HG03460 (cell line): ENCODE data around the gene SUPT20HL2.
"Not testable (repeated sequence)": the region's sequence is repeated elsewhere in the genome, so short reads cannot be mapped to it uniquely, and the experiment has no call there.

ENCODE experiments used
- ATAC-seq: cut with Tn5 transposase; IDR thresholded peaks from one replicate; pipeline ENCODE4 v1.9.1; 2021; ENCODE audit not compliant: unreplicated experiment

The SUPT20HL2 gene

GRCh38 chrX:24314019-24314635, at the start of gene SUPT20HL2:
Gene SUPT20HL2 (minus strand): TSS chrX:24314069. CDS start chrX:24313315, 754 bp downstream.
- ATAC-seq: no peak

GRCh38 chrX:24362089-24362745, 48.3 kb upstream of the SUPT20HL2 start:
- not testable (repeated sequence) for ATAC-seq

GRCh38 chrX:24360272-24360671, 46.4 kb upstream of the SUPT20HL2 start, which contains the start of gene SUPT20HL1:
Gene SUPT20HL1 (plus strand): TSS chrX:24360639. CDS start chrX:24362761, 2,122 bp downstream.
- no peak for ATAC-seq

- ATAC-seq: no peak
Measured at GRCh38 chrX:24357106-24357505, 43.2 kb upstream of the SUPT20HL2 start.

DNA sequence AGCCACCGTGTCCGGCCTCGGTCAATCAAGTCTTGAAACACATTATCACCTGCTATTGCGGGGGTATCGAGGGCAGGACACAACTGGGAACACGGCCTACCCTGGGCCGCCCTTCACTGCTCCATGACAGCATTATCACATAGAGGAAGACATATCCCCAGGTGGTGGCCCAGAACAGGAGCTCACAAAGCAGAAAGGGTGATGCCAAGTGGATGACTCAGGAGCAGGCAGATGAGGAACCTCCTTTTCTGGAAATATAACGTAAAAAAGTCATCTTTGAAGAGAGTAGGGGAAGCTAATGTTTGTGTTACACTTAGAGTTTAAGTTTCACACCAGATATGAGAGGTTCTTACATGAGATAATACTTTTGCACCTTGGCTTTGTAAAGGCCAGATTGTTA, 41.2 kb upstream of the SUPT20HL2 start:
- ATAC-seq: no peak

- no peak for ATAC-seq
Measured at GRCh38 chrX:24350217-24350616, 36.3 kb upstream of the SUPT20HL2 start.

DNA sequence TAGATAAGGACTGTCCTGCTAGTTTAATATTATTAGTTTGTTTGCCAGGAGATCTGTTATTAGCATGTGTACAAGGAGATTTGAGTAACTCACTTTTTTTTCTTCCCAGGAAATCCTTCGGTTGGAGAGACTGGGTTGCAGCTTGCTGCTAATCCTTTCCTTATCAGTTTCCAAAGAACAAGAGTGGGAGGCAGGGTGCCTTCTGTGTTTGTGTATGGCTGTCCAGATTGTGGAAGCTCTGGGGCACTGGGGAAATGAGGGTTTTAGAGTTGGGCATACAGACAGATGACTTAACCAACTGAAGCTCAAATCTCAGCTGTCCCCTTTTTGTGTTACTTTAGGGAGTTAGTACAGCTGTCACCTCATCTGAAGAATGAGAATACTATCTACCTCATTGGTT, 34.0 kb upstream of the SUPT20HL2 start:
- no peak for ATAC-seq

- ATAC-seq: no peak
Measured at GRCh38 chrX:24343719-24344118, 29.9 kb upstream of the SUPT20HL2 start.

GRCh38 chrX:24341795-24342194, 27.9 kb upstream of the SUPT20HL2 start:
- no peak for ATAC-seq

GRCh38 chrX:24340501-24340900, 26.6 kb upstream of the SUPT20HL2 start:
- no peak for ATAC-seq

GRCh38 chrX:24339911-24340310, 26.0 kb upstream of the SUPT20HL2 start:
- ATAC-seq: no peak

DNA sequence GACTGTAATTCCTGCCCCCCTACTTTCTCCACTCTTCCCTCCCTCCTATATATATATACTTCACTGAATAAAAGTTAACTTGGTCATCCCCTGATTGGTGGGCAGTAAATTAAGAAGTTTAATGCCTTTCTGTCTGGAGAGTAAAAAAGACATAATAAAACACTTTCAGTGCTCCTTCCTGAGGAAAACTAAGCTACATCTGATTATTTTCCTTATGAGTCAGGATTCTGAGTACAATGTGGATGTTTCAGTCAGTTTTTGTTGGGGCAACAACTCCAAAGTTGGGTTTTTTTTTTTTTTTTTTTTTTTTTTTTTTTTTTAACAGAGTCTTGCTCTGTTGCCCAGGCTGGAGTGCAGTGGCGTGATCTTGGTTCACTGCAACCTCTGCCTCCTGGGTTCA, 22.0 kb upstream of the SUPT20HL2 start:
- no peak for ATAC-seq

DNA sequence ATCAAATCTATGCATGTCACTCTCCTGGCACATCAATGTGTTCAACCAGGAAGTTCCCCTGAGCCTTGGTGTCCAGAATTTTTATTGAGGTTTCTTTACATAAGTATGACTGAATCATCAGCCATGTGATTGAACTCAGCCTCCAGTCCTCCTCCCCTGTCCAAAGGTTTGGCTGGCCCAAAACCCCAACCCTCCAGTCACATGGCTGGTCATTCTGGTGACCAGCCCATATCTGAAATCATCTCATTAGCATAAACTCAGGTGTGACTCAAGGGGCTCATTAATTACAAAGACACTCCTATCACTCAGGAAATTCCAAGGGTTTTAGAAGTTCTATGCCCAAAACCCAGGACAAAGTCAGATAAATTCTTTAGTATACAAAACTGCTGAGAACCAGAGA, 20.6 kb upstream of the SUPT20HL2 start:
- ATAC-seq: no peak

DNA sequence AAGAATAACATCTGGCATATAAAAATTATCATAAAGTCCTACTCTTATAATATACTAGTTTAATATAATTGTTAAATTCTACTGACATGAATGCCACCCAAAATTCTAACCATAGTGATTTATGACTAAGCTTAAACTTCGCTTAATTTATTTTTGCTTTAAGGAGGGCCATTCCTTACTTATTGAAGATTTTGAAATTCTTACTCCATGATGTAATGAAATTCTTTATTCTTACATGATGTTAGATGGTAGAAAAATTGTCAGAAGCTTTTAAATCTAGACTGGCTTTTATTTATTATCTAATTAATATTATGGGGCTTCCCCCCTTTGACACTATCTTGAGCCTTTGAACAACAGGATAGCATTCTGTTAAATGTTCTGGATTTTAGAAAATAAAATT, 19.5 kb upstream of the SUPT20HL2 start:
- ATAC-seq: no peak

- no peak for ATAC-seq
Measured at GRCh38 chrX:24332878-24333277, 19.0 kb upstream of the SUPT20HL2 start.

- no peak for ATAC-seq
Measured at GRCh38 chrX:24325231-24325630, 11.4 kb upstream of the SUPT20HL2 start.

DNA sequence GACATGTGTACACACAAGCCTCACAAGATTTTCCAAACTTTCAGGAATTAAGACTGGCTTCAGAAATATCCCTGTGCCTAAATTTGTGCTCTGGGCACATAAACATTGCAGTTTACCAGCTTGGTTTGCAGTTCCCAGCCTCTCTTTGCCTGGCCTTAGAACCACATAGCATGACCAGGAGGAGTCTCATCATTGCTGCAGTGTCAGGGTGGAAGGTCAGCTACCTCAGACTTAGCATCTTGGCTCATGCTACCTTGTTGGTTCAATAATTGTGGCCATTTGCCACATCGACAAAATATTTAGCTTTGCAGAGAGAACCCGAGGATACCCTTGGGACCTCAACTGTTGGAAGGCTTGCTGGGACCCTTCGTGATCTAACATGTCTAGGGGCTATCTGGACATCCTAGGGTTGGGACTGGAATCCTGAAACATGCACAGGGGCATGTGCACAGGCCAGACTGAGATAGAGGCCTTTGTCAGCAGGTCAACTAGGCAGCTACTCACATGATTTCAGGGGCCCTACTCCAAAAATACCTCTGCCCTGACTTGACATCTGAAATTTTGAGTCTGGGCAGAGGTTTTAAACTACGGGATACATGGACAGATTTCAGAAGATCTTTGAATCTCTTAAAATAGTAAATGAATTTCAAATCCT, 8.0 kb upstream of the SUPT20HL2 start:
- no peak for ATAC-seq

- ATAC-seq: no peak
Measured at GRCh38 chrX:24317567-24317966, 3.7 kb upstream of the SUPT20HL2 start.

DNA sequence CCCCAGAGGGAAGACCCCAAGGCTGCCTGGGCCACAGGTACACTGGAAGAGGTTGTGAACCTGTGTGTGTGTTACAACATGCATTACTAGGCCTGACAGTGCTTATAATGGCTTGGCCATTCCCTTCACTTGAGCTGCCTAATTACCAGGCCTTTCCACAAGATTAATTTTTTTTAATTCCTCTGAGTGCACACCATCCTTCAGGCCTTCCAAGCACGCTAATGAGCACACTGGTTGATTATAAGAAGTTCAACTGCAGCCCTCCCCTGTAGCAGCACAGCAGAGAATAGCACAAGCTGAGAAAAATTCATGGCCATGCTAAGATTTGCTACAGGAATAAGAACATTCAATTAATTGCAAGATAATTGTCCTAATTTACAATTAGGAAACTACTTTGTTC, 2.2 kb upstream of the SUPT20HL2 start:
- no peak for ATAC-seq

DNA sequence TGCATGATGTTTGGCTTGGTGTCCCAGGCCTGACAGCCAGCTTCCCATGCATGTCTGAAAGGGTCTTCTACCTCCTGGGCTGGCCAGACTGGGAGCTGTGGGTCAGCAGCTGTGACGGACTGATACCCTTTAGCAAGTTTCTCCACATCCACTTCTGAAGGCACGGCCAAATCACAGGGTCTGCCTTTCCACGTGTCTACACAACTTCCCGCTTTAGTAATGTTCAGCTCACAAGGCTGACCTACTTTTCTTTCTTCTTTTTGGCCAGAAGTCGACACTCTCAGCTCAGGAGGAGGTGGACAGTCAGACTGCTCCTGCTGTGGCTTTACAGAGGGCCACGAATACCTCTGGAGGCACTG, 1.6 kb downstream of the SUPT20HL2 start:
- not testable (repeated sequence) for ATAC-seq

- ATAC-seq: not testable (repeated sequence)
Measured at GRCh38 chrX:24311507-24312248, 2.2 kb downstream of the SUPT20HL2 start.

DNA sequence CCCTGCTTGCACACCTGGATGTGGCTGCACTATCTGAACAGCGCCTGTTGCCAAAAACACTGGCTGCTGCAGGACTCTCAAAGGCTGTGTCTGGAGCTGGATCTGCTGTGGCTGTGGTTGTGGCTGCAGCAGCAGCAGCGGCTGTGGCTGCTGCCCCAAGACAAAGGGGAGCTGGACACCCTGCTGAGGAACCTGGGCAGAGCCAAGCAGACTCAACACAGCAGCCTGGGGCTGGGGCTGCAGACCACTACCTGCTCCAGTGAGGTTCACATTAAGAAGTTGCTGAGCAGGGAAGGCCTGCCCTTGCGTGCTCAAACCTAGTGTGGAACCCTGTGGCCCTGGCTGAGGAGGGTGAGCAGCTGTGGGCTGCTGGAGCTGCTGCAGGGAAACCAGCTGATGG, 3.0 kb downstream of the SUPT20HL2 start:
- not testable (repeated sequence) for ATAC-seq
